H1 (cell line): Measurements from ENCODE around the gene PIGC. TPM values are rescaled to one million over a fixed set of nuclear protein-coding genes. Genes with fewer than 3 reads are reported as not detected.

Source experiments
- CTCF ChIA-PET: fragments of 300-600 bp; sonication (Branson Sonifier 250); formaldehyde crosslinking; loops from one replicate; lab custom pipeline; 2021; ENCODE audit not compliant: partially characterized antibody; lab: Charles Lee
- POLR2A ChIA-PET: fragments of 300-600 bp; sonication (Branson Sonifier 250); formaldehyde crosslinking; loops from one replicate; lab custom pipeline; 2021; ENCODE audit warnings: inconsistent platforms; ENCODE audit not compliant: partially characterized antibody; lab: Charles Lee
- DNase-seq, 2 experiments: peaks; one replicate each; pipeline versions ENCODE4 v3.0.0 to v3.0.0-alpha.2; 2010 to 2022; ENCODE audit warnings: low spot score in 2 of 2, low read depth in 1 of 2, mixed read lengths in 1 of 2
- FAIRE-seq: peaks from 2 replicates; lab custom pipeline; 2011; peaks lifted over from hg19 to GRCh38; lab: Jason Lieb, UNC
- H2AFZ ChIP-seq: 2 replicates; pipeline ENCODE4 v1.8.1; 2012; ENCODE audit warnings: low read length, inconsistent platforms
- H2AK5ac ChIP-seq: 2 replicates; pipeline ENCODE4 v1.6.1; 2013; ENCODE audit warnings: low read depth, low read length
- H2BK120ac ChIP-seq: replicated peaks from 2 replicates; pipeline ENCODE3; 2013; ENCODE audit warnings: low read depth, low read length, inconsistent platforms
- H2BK12ac ChIP-seq: 2 replicates; pipeline ENCODE4 v1.6.1; 2013; ENCODE audit warnings: low read depth, low read length
- H2BK15ac ChIP-seq: 2 replicates; pipeline ENCODE4 v1.6.1; 2013; ENCODE audit warnings: low read length
- H2BK20ac ChIP-seq: 2 replicates; pipeline ENCODE4 v1.6.1; 2013; ENCODE audit warnings: low read length
- H2BK5ac ChIP-seq: 2 replicates; pipeline ENCODE4 v1.6.1; 2013; ENCODE audit warnings: low read depth, low read length
- H3K14ac ChIP-seq: 2 replicates; pipeline ENCODE4 v1.6.1; 2013; ENCODE audit warnings: inconsistent platforms; ENCODE audit not compliant: insufficient read length
- H3K18ac ChIP-seq: 2 replicates; pipeline ENCODE4 v1.6.1; 2013; ENCODE audit warnings: low read length; ENCODE audit errors: extremely low read depth
- H3K23ac ChIP-seq: 2 replicates; pipeline ENCODE4 v1.6.1; 2013; ENCODE audit warnings: inconsistent platforms; ENCODE audit not compliant: insufficient read length
- H3K23me2 ChIP-seq: 2 replicates; pipeline ENCODE4 v1.6.1; 2013; ENCODE audit warnings: low read depth, low read length
- H3K27ac ChIP-seq: 2 replicates; pipeline ENCODE4 v1.6.1; 2011; ENCODE audit warnings: low read depth, low read length, inconsistent platforms
- H3K27me3 ChIP-seq, 4 experiments: replicated peaks in 1 of 4; 1 replicate in 1 of 4; 2 replicates in 3 of 4; pipeline versions ENCODE4 v1.6.1 to v1.8.1; 2011 to 2013; ENCODE audit warnings: low read length in 3 of 4, mild to moderate bottlenecking in 3 of 4, inconsistent platforms in 2 of 4, mixed read lengths in 2 of 4, moderate library complexity in 1 of 4; ENCODE audit not compliant: control insufficient read depth in 3 of 4, insufficient read depth in 3 of 4; ENCODE audit errors: extremely low read depth in 1 of 4
- H3K36me3 ChIP-seq, 4 experiments: 2 replicates each; pipeline versions ENCODE4 v1.6.1 to v1.8.1; 2011 to 2013; ENCODE audit warnings: mild to moderate bottlenecking in 4 of 4, low read length in 3 of 4, moderate library complexity in 2 of 4, control low read depth in 1 of 4, inconsistent platforms in 1 of 4; ENCODE audit not compliant: insufficient read depth in 4 of 4, control insufficient read depth in 2 of 4
- H3K4ac ChIP-seq: replicated peaks from 2 replicates; pipeline ENCODE3; 2013; ENCODE audit warnings: low read length, low read depth, mixed read lengths, inconsistent platforms; ENCODE audit not compliant: insufficient read length
- H3K4me1 ChIP-seq, 4 experiments: replicated peaks in 1 of 4; 1 replicate in 1 of 4; 2 replicates in 3 of 4; pipeline versions ENCODE4 v1.6.1 to v1.8.1; 2011 to 2013; ENCODE audit warnings: low read length in 3 of 4, inconsistent platforms in 2 of 4, mixed read lengths in 1 of 4; ENCODE audit not compliant: insufficient read depth in 4 of 4, control insufficient read depth in 3 of 4
- H3K4me2 ChIP-seq, 2 experiments: 2 replicates each; pipeline versions ENCODE4 v1.6.1 to v1.8.1; 2011 to 2013; ENCODE audit warnings: low read depth in 2 of 2, low read length in 2 of 2, control low read depth in 1 of 2, inconsistent platforms in 1 of 2, mild to moderate bottlenecking in 1 of 2; ENCODE audit not compliant: insufficient read depth in 1 of 2
- H3K4me3 ChIP-seq, 4 experiments: fragments of 200-600, 300-600 bp in 1 of 4; sonication (generic), shearing (Covaris generic), sonication (Bioruptor Twin) in 1 of 4; 2 replicates each; pipeline versions ENCODE4 v1.5.1 to v1.8.1; 2011 to 2016; ENCODE audit warnings: low read length in 4 of 4, low read depth in 3 of 4, control low read depth in 2 of 4, inconsistent platforms in 2 of 4, mild to moderate bottlenecking in 2 of 4, mixed read lengths in 1 of 4, moderate library complexity in 1 of 4; ENCODE audit not compliant: insufficient read depth in 2 of 4; ENCODE audit errors: extremely low read depth in 1 of 4
- H3K56ac ChIP-seq: replicated peaks from 2 replicates; pipeline ENCODE3; 2013; ENCODE audit warnings: low read depth, mild to moderate bottlenecking, mixed read lengths, low read length, inconsistent platforms; ENCODE audit not compliant: insufficient read length
- H3K79me1 ChIP-seq: 2 replicates; pipeline ENCODE4 v1.6.1; 2013; ENCODE audit warnings: low read depth, low read length, control low read depth
- H3K79me2 ChIP-seq, 2 experiments: 2 replicates each; pipeline versions ENCODE4 v1.6.1 to v1.8.1; 2012 to 2013; ENCODE audit warnings: low read length in 2 of 2, mild to moderate bottlenecking in 2 of 2, inconsistent platforms in 1 of 2; ENCODE audit not compliant: insufficient read depth in 2 of 2, control insufficient read depth in 1 of 2
- H3K9ac ChIP-seq, 4 experiments: replicated peaks in 1 of 4; 1 replicate in 1 of 4; 2 replicates in 3 of 4; pipeline versions ENCODE4 v1.6.1 to v1.8.1; 2011 to 2013; ENCODE audit warnings: low read depth in 3 of 4, low read length in 3 of 4, control low read depth in 2 of 4, mild to moderate bottlenecking in 2 of 4, moderate library complexity in 2 of 4, inconsistent platforms in 1 of 4; ENCODE audit errors: extremely low read depth in 1 of 4
- H3K9me3 ChIP-seq, 2 experiments: 2 replicates each; pipeline versions ENCODE4 v1.6.1 to v1.8.1; 2012 to 2013; ENCODE audit warnings: mild to moderate bottlenecking in 2 of 2, moderate library complexity in 2 of 2, control low read depth in 1 of 2, inconsistent platforms in 1 of 2, low read depth in 1 of 2, low read length in 1 of 2, mixed read lengths in 1 of 2; ENCODE audit not compliant: insufficient read depth in 2 of 2
- H4K20me1 ChIP-seq, 2 experiments: replicated peaks in 1 of 2; 2 replicates each; pipeline versions ENCODE3 to v1.8.1; 2011 to 2013; ENCODE audit warnings: inconsistent platforms in 2 of 2, low read length in 2 of 2, mild to moderate bottlenecking in 1 of 2; ENCODE audit not compliant: insufficient read depth in 2 of 2, control insufficient read depth in 1 of 2
- H4K5ac ChIP-seq: 2 replicates; pipeline ENCODE4 v1.6.1; 2013; ENCODE audit warnings: low read length, low read depth, mixed read lengths, inconsistent platforms; ENCODE audit not compliant: insufficient read length
- H4K8ac ChIP-seq: 2 replicates; pipeline ENCODE4 v1.8.0; 2013; ENCODE audit warnings: mild to moderate bottlenecking, moderate library complexity, low read length, inconsistent platforms; ENCODE audit not compliant: insufficient read depth; ENCODE audit errors: extremely low read depth
- H4K91ac ChIP-seq: replicated peaks from 2 replicates; pipeline ENCODE3; 2013; ENCODE audit warnings: low read length, mixed read lengths, inconsistent platforms; ENCODE audit not compliant: insufficient read length
- CHD1 ChIP-seq: IDR thresholded peaks from 2 replicates; pipeline ENCODE4 v1.6.1; 2012; ENCODE audit warnings: low read depth, low read length, improper control_type of control experiment
- EGR1 ChIP-seq: IDR thresholded peaks from 2 replicates; pipeline ENCODE4 v1.6.1; 2011; ENCODE audit warnings: low read depth, low read length, borderline replicate concordance
- HDAC6 ChIP-seq: IDR thresholded peaks from one replicate; pipeline ENCODE4 v1.7.1; 2012; ENCODE audit warnings: low read depth, mild to moderate bottlenecking, inconsistent platforms, low read length, moderate library complexity
- POU5F1 ChIP-seq: IDR thresholded peaks from 2 replicates; pipeline ENCODE4 v1.6.1; 2011; ENCODE audit warnings: low read depth, mild to moderate bottlenecking, low read length, moderate library complexity
- RBBP5 ChIP-seq: IDR thresholded peaks from 2 replicates; pipeline ENCODE4 v1.7.1; 2012; ENCODE audit warnings: low read depth, mild to moderate bottlenecking, inconsistent platforms, low read length, moderate library complexity, borderline replicate concordance
- SIRT6 ChIP-seq: IDR thresholded peaks from one replicate; pipeline ENCODE4 v1.7.1; 2012; ENCODE audit warnings: low read length, inconsistent platforms
- SP4 ChIP-seq: IDR thresholded peaks from 2 replicates; pipeline ENCODE4 v1.6.1; 2012; ENCODE audit warnings: low read length, inconsistent platforms
- USF2 ChIP-seq: IDR thresholded peaks from 2 replicates; pipeline ENCODE4 v1.6.1; 2011; ENCODE audit warnings: low read length, improper control_type of control experiment
- WGBS, 2 experiments: shearing (Covaris generic) in 1 of 2; methylation state at CpG; one replicate each; pipeline versions ENCODE4 v1.1.6 to v1.1.7; 2013 to 2015; ENCODE audit warnings: low lambda C conversion rate in 2 of 2, mixed read lengths in 2 of 2, inconsistent platforms in 1 of 2, low coverage in 1 of 2, missing lambda C conversion rate in 1 of 2; ENCODE audit not compliant: insufficient replicate concordance in 2 of 2, insufficient coverage in 1 of 2, insufficient read length in 1 of 2; ENCODE audit errors: extremely low coverage in 1 of 2, missing lambda C conversion rate in 1 of 2; 5-methylcytosine and 5-hydroxymethylcytosine counted together
- polyA plus RNA-seq, 7 experiments: library from polyadenylated mRNA; depleted of rRNA in 3 of 7; stranded (reverse) in 5 of 7; unstranded in 2 of 7; fragments of >200 nt in 5 of 7; fragments of 200-250 nt in 2 of 7; gene quantifications; 1 replicate in 5 of 7; 2 replicates in 1 of 7; 4 replicates in 1 of 7; pipeline versions ENCODE4 v1.2.1 to v1.2.3, GENCODE V29; 2011 to 2013; ENCODE audit warnings: missing spikeins in 2 of 7, mixed read lengths in 2 of 7
- total RNA-seq: library from RNA; stranded (reverse); fragmentation: NEBNext Ultra II Directional; extraction: Animal tissue kit (Norgen Biotek cat#: 25700); gene quantifications from 2 replicates; pipeline ENCODE4 v1.2.1, GENCODE V29; 2021

The PIGC gene
- total and polyA plus RNA-seq, 2 of the 8 experiments (the other 6 are each of a cell fraction or from before 2014, with no cell fraction given) = 21.0 to 39.3 TPM

GRCh38 chr1:172487550-172487949 is 43.7 kb upstream of the PIGC start:
- Histone ChIP-seq H2BK15ac (no peak overlapping the region), H3K4me2 (no peak overlapping the region), H2BK20ac (no peak overlapping the region), H3K79me2 (no peaks in the 10 kb centered on the region), H4K91ac (no peak overlapping the region), H4K20me1 (no peaks in the 10 kb centered on the region), H4K5ac (no peak overlapping the region), H3K36me3 (no peaks in the 10 kb centered on the region), H3K4me3 (no peak overlapping the region), H2BK12ac (no peak overlapping the region), H3K23ac (no peak overlapping the region), H3K27me3 (no peaks in the 10 kb centered on the region), H3K23me2 (no peaks in the 10 kb centered on the region), H3K79me1 (no peaks in the 10 kb centered on the region), H2BK120ac (no peak overlapping the region), H2AFZ (no peak overlapping the region), H3K4ac (no peak overlapping the region), H4K8ac (no peak overlapping the region), H3K9ac (no peak overlapping the region), H3K27ac (no peak overlapping the region), H3K56ac (no peak overlapping the region), H3K14ac (no peak overlapping the region), H3K18ac (no peak overlapping the region), H2AK5ac (no peak overlapping the region), H3K4me1 (no peaks in the 10 kb centered on the region), H3K9me3 (no peaks in the 10 kb centered on the region), H2BK5ac (no peak overlapping the region)
- no peak for FAIRE-seq
- TF ChIP-seq CHD1 = no peak
- no peak for TF ChIP-seq SP4
- no peak for TF ChIP-seq USF2
- TF ChIP-seq EGR1 = no peak
- TF ChIP-seq HDAC6 = no peak
- no peak for TF ChIP-seq SIRT6
- no peak for TF ChIP-seq RBBP5
- no peak for TF ChIP-seq POU5F1
- ChIA-PET CTCF (interaction anchor here (0.8 to 1.6 kb wide), 3 partner anchors 9 to 371 kb away, joined by 3 to 7 read pairs (median 4); no protein-coding TSS in a partner anchor), POLR2A (no interaction called here)
- DNase-seq = no peak
- 86% methylated on average over 4 of the region's 4 CpGs; no CpG with 5 or more reads in 1 of the 2 experiments for WGBS, 2 experiments
